ENCODE results near the gene DNLZ.

GRCh38 chr9:136362450-136362784, 1.1 kb downstream of the DNLZ start:
- TF ChIP-seq SUZ12 (IDR thresholded peaks at IDR 0.05; ENCODE audit: extremely low read depth, insufficient read depth, insufficient read length), result no peak
- no peak for TF ChIP-seq ZNF274 (IDR thresholded peaks at IDR 0.05; ENCODE audit: low read depth, low read length)
- TF ChIP-seq YY1 (IDR thresholded peaks at IDR 0.05; ENCODE audit: insufficient read depth, insufficient read length), result no peak
